K562 (cell line): ENCODE measurements around the gene PPP6R1.

ENCODE experiments used
- CREB1 ChIP-seq, 2 experiments: sonication (generic) in 1 of 2; formaldehyde crosslinking in 1 of 2; IDR thresholded peaks; 2 replicates each; pipeline versions ENCODE4 v1.6.1 to v1.8.0; 2012 to 2022; ENCODE audit warnings: inconsistent platforms in 1 of 2, mild to moderate bottlenecking in 1 of 2, missing genetic modification reagents in 1 of 2, moderate library complexity in 1 of 2
- CTCF ChIP-seq, 3 experiments: IDR thresholded peaks in 2 of 3; conservative IDR thresholded peaks in 1 of 3; 2 replicates each; pipeline ENCODE4 v1.5.1; 2011 to 2012; ENCODE audit warnings: low read length in 3 of 3, mild to moderate bottlenecking in 3 of 3, control low read depth in 2 of 3, improper control_type of control experiment in 1 of 3, inconsistent platforms in 1 of 3, low read depth in 1 of 3, mixed read lengths in 1 of 3, moderate library complexity in 1 of 3; ENCODE audit not compliant: insufficient read depth in 2 of 3
- ZBTB40 ChIP-seq, 2 experiments: fragments of 450-650 bp in 1 of 2; sonication (generic) in 1 of 2; formaldehyde crosslinking in 1 of 2; IDR thresholded peaks; 2 replicates each; pipeline versions ENCODE4 v1.7.1 to v1.9.0; 2016 to 2022; ENCODE audit warnings: inconsistent platforms in 1 of 2, mild to moderate bottlenecking in 1 of 2, missing genetic modification reagents in 1 of 2

- TF ChIP-seq ZBTB40 (IDR thresholded peaks at IDR 0.05) (no peak), ZBTB40 (CRISPR knock-in tag; IDR thresholded peaks at IDR 0.05) (no peak), CREB1 (IDR thresholded peaks at IDR 0.05) (no peak), CREB1 (CRISPR knock-in tag; IDR thresholded peaks at IDR 0.05) (no peak), CTCF (IDR thresholded peaks at IDR 0.05 in 2 of 3, conservative IDR thresholded peaks at IDR 0.05 in 1 of 3; ENCODE audit: insufficient read depth in 2 of 3, low read depth in 1 of 3, low read length in 3 of 3) (no peak)
Observed at GRCh38 chr19:55251341-55252081, 7.3 kb downstream of the PPP6R1 start.
